HAP-1 (cell line): ENCODE measurements around the gene VIM.
A peak's percentile ranks its signal among the peaks of the same experiment; 100 is the strongest.

ENCODE experiments used
- DNase-seq, 2 experiments: peaks; one replicate each; pipeline ENCODE4 v3.0.0-alpha.2; 2016 to 2020; ENCODE audit warnings: low spot score in 2 of 2
- H3K27me3 ChIP-seq: fragments of 250-450 bp; sonication (Bioruptor Pico); 2 replicates; pipeline ENCODE4 v1.5.1; 2020; ENCODE audit warnings: low read depth, mild to moderate bottlenecking, moderate library complexity
- H3K36me3 ChIP-seq: fragments of 250-450 bp; sonication (Bioruptor Pico); replicated peaks from 2 replicates; pipeline ENCODE4 v1.5.1; 2020; ENCODE audit warnings: mild to moderate bottlenecking
- H3K4me1 ChIP-seq: fragments of 250-450 bp; sonication (Bioruptor Pico); 2 replicates; pipeline ENCODE4 v1.5.1; 2020; ENCODE audit warnings: mild to moderate bottlenecking
- H3K4me3 ChIP-seq: fragments of 250-450 bp; sonication (Bioruptor Pico); 2 replicates; pipeline ENCODE4 v1.5.1; 2020; ENCODE audit warnings: mild to moderate bottlenecking, moderate library complexity
- H3K9me3 ChIP-seq: fragments of 250-450 bp; sonication (Bioruptor Pico); 2 replicates; pipeline ENCODE4 v1.5.1; 2020; ENCODE audit warnings: mild to moderate bottlenecking, moderate library complexity
- in situ Hi-C: fragments of 300-500 bp; cut with MboI; formaldehyde crosslinking; loops from 3 replicates; pipeline ENCODE4 v1.14.3; 2020; ENCODE audit warnings: low sequenced_read_pairs, inconsistent platforms, mixed read lengths

The VIM gene

GRCh38 chr10:17200912-17201793 is 26.9 kb upstream of the VIM start, which contains the start of gene TRDMT1:
Gene TRDMT1, minus strand, starts transcription at chr10:17201672. Its CDS starts 38 bp downstream, at chr10:17201634.
- Histone ChIP-seq H3K27me3 (no peaks in the 10 kb centered on the region), H3K4me1 (peaks cover 21% of the 10 kb centered on the region), H3K4me3 (peak within 1 kb of the TSS; percentile 73), H3K9me3 (no peaks in the 10 kb centered on the region), H3K36me3 (no peaks in the 10 kb centered on the region)
- in situ Hi-C loops = no loop called here
- DNase-seq = peak; percentile 82 to 91

DNA sequence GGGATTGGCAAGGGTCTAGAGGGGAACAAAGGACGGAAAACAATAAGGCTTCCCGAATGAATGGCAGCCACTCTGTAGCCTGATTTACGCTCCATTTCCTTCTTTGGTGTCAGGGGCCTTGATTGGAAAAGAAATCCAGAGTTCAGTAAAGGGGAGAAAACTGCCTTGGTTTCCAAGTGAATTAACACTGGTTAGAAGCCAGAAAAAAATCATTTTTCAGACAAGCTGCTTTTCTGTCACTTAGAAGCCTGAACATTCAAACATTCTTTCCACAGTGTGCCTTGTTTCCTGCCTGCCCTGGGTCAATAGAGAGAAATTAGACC is 26.3 kb upstream of the VIM start:
- H3K9me3 ChIP-seq = no peaks in the 10 kb centered on the region

GRCh38 chr10:17202506-17202905 is 25.5 kb upstream of the VIM start:
- Histone ChIP-seq H3K4me1 (peaks cover 20% of the 10 kb centered on the region), H3K9me3 (no peaks in the 10 kb centered on the region), H3K36me3 (no peaks in the 10 kb centered on the region), H3K27me3 (no peaks in the 10 kb centered on the region), H3K4me3 (no peak overlapping the region)
- no peak for DNase-seq
- in situ Hi-C loops = no loop called here

More for the DNA sequence above, 26.3 kb upstream of the VIM start:
- in situ Hi-C loops = no loop called here
- H3K4me3 ChIP-seq = peak overlapping the region; percentile 73
- no peaks in the 10 kb centered on the region for H3K27me3 ChIP-seq
- DNase-seq = no peak
- H3K4me1 ChIP-seq = peaks cover 20% of the 10 kb centered on the region
- H3K36me3 ChIP-seq = no peaks in the 10 kb centered on the region

DNA sequence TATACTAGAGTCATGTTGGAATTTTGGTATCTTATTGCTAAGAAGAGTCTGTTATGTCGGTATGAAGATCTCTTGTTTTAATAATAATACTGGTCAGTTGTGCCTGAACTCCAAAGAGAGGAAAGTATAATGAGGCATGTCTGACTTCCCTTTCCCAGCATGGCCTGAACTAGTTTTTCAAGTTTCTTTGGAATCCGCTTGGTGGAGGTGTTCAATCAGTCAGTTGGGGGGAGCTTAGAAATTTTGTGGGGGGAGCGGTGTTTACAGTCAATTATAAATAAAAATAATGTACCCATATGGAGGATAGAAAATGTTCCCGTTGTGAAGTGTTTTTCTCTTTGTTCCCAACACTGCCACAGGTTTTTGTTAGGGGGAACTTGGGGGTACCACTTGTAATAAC is 25.0 kb upstream of the VIM start:
- Histone ChIP-seq H3K4me3 (no peak overlapping the region), H3K27me3 (no peaks in the 10 kb centered on the region), H3K4me1 (peaks cover 20% of the 10 kb centered on the region), H3K9me3 (no peaks in the 10 kb centered on the region), H3K36me3 (no peaks in the 10 kb centered on the region)
- DNase-seq = no peak
- in situ Hi-C loops = no loop called here

DNA sequence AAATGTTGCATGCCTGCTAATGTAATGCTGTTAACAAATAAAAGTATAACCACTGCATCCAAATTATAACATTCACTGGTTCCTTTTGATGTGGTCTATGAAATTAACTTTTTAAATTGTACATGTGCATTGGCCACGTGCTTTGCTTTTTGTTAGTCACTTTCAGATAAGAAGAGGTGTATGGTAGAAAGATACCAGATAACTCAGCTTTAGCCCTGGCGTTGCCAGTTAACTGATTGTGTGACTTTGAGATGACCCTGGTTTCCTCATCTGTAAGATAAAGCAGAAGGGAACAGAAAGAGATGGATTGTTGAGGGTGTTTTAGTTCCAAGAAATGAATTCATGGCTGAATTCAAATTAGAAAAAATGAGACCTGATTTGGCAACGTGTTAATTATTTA is 24.6 kb upstream of the VIM start:
- no peak for DNase-seq
- in situ Hi-C loops = no loop called here
- no peaks in the 10 kb centered on the region for H3K36me3 ChIP-seq
- no peak overlapping the region for H3K4me3 ChIP-seq
- no peaks in the 10 kb centered on the region for H3K27me3 ChIP-seq
- no peaks in the 10 kb centered on the region for H3K9me3 ChIP-seq
- H3K4me1 ChIP-seq = peaks cover 20% of the 10 kb centered on the region

GRCh38 chr10:17206210-17206709 is 21.8 kb upstream of the VIM start:
- in situ Hi-C loops = no loop called here
- DNase-seq = no peak
- Histone ChIP-seq H3K36me3 (no peaks in the 10 kb centered on the region), H3K27me3 (no peaks in the 10 kb centered on the region), H3K4me3 (no peak overlapping the region), H3K9me3 (no peaks in the 10 kb centered on the region), H3K4me1 (peaks cover 4% of the 10 kb centered on the region; the same call in 1 of the 2 replicates)

DNA sequence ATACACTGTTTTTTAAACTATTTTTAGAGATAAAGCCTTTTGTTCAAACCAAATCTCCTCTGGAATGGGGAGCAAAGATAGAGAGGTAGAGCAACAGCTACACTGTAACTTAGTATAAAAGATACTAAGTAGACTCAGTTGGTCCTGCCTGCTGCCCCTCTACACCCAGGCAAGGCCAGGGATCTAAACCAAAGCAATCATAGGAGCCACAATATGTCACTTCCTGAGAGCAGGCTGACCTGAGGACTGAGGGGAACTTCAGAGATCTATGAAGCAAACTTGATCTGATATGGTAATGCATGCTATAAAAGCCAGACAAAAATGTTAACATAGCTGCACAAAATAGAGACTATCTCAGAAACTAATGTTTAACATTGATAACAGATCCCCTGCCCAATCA is 19.6 kb upstream of the VIM start:
- in situ Hi-C loops = no loop called here
- Histone ChIP-seq H3K36me3 (no peaks in the 10 kb centered on the region), H3K9me3 (no peaks in the 10 kb centered on the region), H3K27me3 (no peaks in the 10 kb centered on the region), H3K4me1 (no peaks in the 10 kb centered on the region), H3K4me3 (no peak overlapping the region)
- no peak for DNase-seq

GRCh38 chr10:17209302-17209701 is 18.7 kb upstream of the VIM start:
- H3K27me3 ChIP-seq = no peaks in the 10 kb centered on the region
- H3K36me3 ChIP-seq = no peaks in the 10 kb centered on the region
- no peak overlapping the region for H3K4me3 ChIP-seq
- in situ Hi-C loops = no loop called here
- no peaks in the 10 kb centered on the region for H3K9me3 ChIP-seq
- no peak for DNase-seq
- no peaks in the 10 kb centered on the region for H3K4me1 ChIP-seq

- no peaks in the 10 kb centered on the region for H3K9me3 ChIP-seq
- H3K27me3 ChIP-seq = no peaks in the 10 kb centered on the region
- no peak for DNase-seq
- no peak overlapping the region for H3K4me3 ChIP-seq
- no peaks in the 10 kb centered on the region for H3K4me1 ChIP-seq
- in situ Hi-C loops = no loop called here
- H3K36me3 ChIP-seq = no peaks in the 10 kb centered on the region
Measured at GRCh38 chr10:17209881-17210280, 18.2 kb upstream of the VIM start.

- no peaks in the 10 kb centered on the region for H3K4me1 ChIP-seq
- H3K27me3 ChIP-seq = no peaks in the 10 kb centered on the region
- no peaks in the 10 kb centered on the region for H3K9me3 ChIP-seq
- in situ Hi-C loops = no loop called here
- no peaks in the 10 kb centered on the region for H3K36me3 ChIP-seq
- H3K4me3 ChIP-seq = no peak overlapping the region
- DNase-seq = no peak
Measured at GRCh38 chr10:17210361-17210760, 17.7 kb upstream of the VIM start.

GRCh38 chr10:17212802-17213221 is 15.2 kb upstream of the VIM start:
- Histone ChIP-seq H3K4me3 (no peak overlapping the region), H3K4me1 (no peaks in the 10 kb centered on the region), H3K9me3 (no peaks in the 10 kb centered on the region), H3K36me3 (no peaks in the 10 kb centered on the region), H3K27me3 (no peaks in the 10 kb centered on the region)
- DNase-seq = no peak
- in situ Hi-C loops = no loop called here

GRCh38 chr10:17213646-17214349 is 14.2 kb upstream of the VIM start:
- no peak for DNase-seq
- H3K4me3 ChIP-seq = no peak overlapping the region
- no peaks in the 10 kb centered on the region for H3K9me3 ChIP-seq
- in situ Hi-C loops = no loop called here
- H3K4me1 ChIP-seq = peaks cover 4% of the 10 kb centered on the region
- H3K36me3 ChIP-seq = no peaks in the 10 kb centered on the region
- no peaks in the 10 kb centered on the region for H3K27me3 ChIP-seq

DNA sequence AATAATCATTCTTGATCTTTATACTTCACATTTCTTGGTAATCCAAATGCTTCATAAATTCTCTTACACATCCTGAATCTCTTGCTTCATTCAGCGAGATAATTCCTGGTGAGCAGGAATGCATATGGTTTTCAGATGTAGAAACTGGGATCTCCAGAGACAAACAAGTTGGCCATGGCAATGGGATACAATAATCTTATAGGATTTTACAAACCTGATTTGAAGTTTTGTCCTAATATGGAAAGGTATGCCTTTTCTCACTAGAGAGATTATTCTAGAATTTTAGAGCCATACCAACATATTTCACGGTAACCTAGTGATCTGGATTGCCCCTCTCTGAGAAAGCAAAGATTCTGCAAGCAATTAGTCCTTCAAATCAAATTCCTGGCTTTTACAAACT is 13.5 kb upstream of the VIM start:
- Histone ChIP-seq H3K4me1 (peaks cover 8% of the 10 kb centered on the region), H3K9me3 (no peaks in the 10 kb centered on the region), H3K36me3 (no peaks in the 10 kb centered on the region), H3K4me3 (no peak overlapping the region), H3K27me3 (no peaks in the 10 kb centered on the region)
- DNase-seq = no peak
- in situ Hi-C loops = no loop called here
